ENCODE results near the gene TTC21B.
"Not testable (repeated sequence)": the region's sequence is repeated elsewhere in the genome, so short reads cannot be mapped to it uniquely, and the experiment has no call there.

The TTC21B gene

GRCh38 chr2:165877565-165878550, 75.7 kb downstream of the TTC21B start:
- peak; percentile 22 for DNase-seq

- DNase-seq, result no peak
Measured at GRCh38 chr2:165876712-165877111, 76.9 kb downstream of the TTC21B start.

GRCh38 chr2:165876269-165876668, 77.3 kb downstream of the TTC21B start:
- DNase-seq, result no peak

GRCh38 chr2:165874445-165875039, 79.0 kb downstream of the TTC21B start:
- DNase-seq, result peak; percentile 66

GRCh38 chr2:165872101-165872791, 81.3 kb downstream of the TTC21B start:
- no peak for DNase-seq

DNA sequence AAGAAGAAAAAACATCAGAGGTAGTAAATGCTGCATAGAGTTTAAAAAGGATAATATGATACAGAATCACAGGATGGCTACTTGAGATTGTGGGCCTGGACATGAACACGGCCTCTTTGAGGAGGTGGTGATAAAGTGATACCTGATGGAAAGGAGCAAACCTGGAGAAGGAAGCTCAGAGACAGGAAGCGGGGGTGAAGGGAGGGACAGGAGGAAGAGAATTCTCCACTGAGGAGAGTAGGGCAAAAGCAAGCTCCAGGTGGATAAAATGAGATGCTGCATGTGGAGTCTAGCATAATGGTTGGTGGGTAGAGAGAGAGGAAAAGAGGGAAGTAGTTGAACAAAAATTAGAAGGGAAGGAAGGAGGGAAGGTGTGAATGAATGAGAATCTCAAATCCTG, 82.6 kb downstream of the TTC21B start:
- no peak for DNase-seq

- no peak for DNase-seq
Measured at GRCh38 chr2:165870346-165870745, 83.2 kb downstream of the TTC21B start.

GRCh38 chr2:165868211-165868610, 85.4 kb downstream of the TTC21B start:
- no peak for DNase-seq

GRCh38 chr2:165864296-165864695, 89.3 kb downstream of the TTC21B start:
- no peak for DNase-seq

DNA sequence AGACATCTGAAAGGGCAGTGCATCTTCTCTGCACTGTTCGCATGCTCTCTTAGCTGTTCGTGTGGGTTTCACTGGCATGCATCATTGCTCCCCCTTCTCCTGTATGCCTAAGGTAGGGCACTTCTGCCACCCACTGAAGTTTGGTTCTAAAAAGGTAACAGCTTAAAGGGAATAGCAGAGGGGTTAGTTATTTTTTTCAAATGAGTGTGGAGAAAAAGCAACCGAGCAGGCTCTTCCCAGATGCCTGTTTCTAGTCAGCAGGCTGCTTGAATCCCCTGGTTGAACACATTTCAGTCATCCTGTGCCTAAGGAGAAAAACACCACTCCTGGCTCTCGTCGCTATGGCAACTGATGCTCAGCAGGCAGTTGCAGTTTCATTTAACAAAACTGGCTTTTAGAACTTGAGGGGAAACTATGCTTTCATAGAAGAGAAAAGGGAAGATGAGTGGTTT, 89.7 kb downstream of the TTC21B start:
- no peak for DNase-seq

DNA sequence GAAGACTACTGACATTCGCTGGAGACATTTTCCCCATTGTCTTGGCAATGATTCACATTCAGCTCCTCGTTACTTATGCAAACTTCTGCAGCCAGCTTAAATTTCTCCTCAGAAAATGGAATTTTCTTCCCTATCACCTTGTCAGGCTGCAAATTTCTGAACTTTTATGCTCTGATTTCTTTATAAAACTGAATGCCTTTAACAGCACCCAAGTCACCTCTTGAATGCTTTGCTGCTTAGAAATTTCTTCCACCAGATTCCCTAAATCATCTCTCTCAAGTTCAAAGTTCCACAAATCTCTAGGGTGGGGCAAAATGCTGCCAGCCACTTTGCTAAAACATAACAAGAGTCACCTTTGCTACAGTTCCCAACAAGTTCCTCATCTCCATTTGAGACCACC, 92.5 kb downstream of the TTC21B start:
- not testable (repeated sequence) for DNase-seq

DNA sequence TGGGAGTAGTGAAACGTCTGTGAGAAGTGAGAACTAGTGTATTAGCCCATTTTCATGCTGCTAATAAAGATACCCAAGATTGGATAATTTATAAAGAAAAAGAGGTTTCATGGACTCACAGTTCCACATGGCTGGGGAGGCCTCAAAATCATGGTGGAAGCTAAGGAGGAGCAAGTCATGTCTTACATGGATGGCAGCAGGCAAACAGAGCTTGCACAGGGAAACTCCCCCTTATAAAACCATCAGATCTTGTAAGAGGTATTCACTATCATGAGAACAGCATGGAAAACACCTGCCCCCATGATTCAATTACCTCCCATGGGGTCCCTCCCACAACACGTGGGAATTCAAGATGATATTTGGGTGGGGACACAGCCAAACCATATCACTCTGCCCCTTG, 93.9 kb downstream of the TTC21B start:
- DNase-seq, result not testable (repeated sequence)

GRCh38 chr2:165857876-165858275, 95.7 kb downstream of the TTC21B start:
- DNase-seq, result no peak

- no peak for DNase-seq
Measured at GRCh38 chr2:165852394-165852793, 101.2 kb downstream of the TTC21B start.

GRCh38 chr2:165847001-165847400, 106.6 kb downstream of the TTC21B start:
- no peak for DNase-seq

DNA sequence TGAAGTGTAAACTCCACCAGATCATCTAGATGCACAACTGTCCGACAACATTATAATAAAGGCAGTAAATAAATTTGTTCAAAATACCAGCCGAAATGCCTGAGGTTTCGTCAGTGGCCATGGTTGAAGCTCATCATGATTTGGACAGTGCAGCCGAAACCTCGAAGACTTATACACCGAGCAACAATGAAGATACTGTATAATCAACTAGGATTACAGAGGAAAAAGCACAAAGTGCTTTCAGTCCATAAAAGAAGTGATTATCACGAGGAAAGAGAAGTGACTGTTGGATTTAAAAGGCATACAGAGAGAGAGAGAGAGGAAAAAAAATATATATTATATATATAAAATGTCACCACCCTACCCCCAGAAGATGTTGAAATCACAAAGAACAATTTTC, 107.5 kb downstream of the TTC21B start:
- DNase-seq, result no peak

DNA sequence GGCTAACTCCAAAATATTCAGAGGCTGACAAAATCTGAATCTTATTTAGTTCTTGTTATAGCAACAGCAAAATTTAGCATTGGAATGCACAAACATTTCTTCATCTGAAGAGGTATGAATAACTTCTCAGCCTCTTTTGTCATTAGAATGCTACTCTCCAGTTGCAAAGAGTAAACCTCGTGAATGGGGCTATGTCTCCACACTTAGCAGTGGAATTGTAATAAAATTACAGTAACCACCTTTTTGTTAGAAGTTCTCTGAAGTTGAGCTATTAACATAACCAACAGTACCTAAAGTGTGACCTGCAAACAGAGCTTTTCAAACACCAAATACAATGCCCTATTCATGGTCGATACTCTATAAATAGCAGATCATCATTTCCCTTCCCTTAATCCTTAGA, 109.4 kb downstream of the TTC21B start:
- DNase-seq, result no peak

GRCh38 chr2:165843351-165843750, 110.2 kb downstream of the TTC21B start:
- DNase-seq, result no peak

DNA sequence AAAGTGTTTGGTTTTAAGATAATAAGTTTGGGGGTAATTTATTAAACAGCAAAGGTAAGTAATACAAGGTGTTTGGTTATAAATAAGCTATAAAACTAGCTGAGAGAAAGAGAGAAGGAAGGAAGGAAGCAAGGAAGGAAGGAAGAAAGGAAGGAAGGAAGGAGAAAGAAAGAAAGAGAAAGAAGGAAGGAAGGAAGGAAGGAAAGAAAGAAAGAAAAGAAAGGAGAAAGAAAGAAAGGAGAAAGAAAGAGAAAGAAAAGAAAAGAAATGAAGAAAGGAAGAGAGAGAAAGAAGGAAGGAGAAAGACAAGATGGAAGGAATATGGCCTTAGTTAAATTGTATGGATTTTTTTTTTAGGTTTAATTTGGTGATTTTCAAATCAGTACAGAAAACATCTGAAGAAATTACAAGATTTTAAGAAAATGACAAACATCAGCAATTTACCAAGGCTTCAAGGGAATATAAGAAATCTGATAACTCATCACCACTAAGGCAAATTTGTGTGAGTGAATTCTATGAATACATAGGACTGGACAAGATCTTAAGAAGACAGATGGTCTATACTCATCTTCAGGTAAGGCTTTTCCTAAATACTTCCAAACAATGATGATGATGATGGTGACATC, 113.1 kb downstream of the TTC21B start:
- no peak for DNase-seq

DNA sequence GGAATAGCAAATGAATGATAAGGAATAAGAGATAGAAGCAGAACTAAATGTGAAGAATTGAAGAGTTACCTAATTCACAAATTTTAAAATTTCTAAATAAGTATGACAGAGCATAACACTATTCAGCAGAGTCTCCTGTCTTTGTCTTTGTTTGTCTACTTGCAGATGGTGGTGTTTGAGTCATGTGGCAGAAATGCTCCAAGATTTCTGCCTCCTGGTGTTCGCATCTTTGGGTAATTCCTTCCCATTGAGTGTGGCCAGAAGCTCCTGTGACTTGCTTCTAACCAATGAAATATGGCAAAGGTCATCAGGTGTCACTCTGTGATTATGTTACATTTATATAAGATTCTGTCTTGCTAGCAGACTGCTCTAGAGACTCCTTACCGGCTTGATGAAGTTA, 114.0 kb downstream of the TTC21B start:
- DNase-seq, result no peak

- no peak for DNase-seq
Measured at GRCh38 chr2:165837122-165837521, 116.5 kb downstream of the TTC21B start.

- DNase-seq, result no peak
Measured at GRCh38 chr2:165835363-165835762, 118.2 kb downstream of the TTC21B start.

DNA sequence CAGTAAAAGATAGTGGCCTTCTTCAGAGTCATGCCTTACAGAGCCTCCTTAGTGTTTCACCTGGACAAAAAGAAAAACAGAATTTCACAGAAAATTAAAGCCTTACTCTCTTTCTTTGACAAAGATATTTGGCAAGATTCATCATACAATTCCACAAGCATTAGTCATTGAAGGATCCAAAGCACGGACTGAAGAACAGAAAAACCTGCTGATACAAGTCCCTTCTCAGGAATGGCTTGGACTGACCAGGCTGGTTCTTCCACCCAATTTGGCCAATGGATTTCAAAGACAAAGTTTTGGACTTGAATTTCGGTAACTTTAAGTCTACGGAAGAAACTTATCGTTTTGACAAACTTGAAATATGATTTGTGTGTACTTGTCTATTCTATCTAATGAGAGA, 120.4 kb downstream of the TTC21B start:
- DNase-seq, result no peak
